H9 (cell line): ENCODE measurements around the gene NTRK3. TPM values are rescaled to one million over a fixed set of nuclear protein-coding genes. Genes with fewer than 3 reads are reported as not detected.

Experiments
- DNase-seq: peaks from one replicate; pipeline ENCODE4 v3.0.0-alpha.2; 2017
- H2AFZ ChIP-seq: one replicate; pipeline ENCODE4 v1.6.1; 2013; ENCODE audit warnings: mild to moderate bottlenecking, low read length, control low read depth, moderate library complexity
- H2AK5ac ChIP-seq: 2 replicates; pipeline ENCODE4 v1.6.1; 2013; ENCODE audit warnings: low read length, control low read depth, mixed read lengths; ENCODE audit not compliant: insufficient read length
- H2BK120ac ChIP-seq: one replicate; pipeline ENCODE4 v1.6.1; 2013; ENCODE audit warnings: low read depth, mild to moderate bottlenecking, low read length, control low read depth, inconsistent platforms; ENCODE audit not compliant: poor library complexity, severe bottlenecking
- H2BK12ac ChIP-seq: 2 replicates; pipeline ENCODE4 v1.6.1; 2013; ENCODE audit warnings: low read length, control low read depth, mixed read lengths, low read depth; ENCODE audit not compliant: insufficient read length
- H2BK15ac ChIP-seq: 2 replicates; pipeline ENCODE4 v1.6.1; 2013; ENCODE audit warnings: low read depth, low read length, control low read depth
- H2BK20ac ChIP-seq: one replicate; pipeline ENCODE4 v1.6.1; 2013; ENCODE audit warnings: low read depth, mild to moderate bottlenecking, low read length, control low read depth, inconsistent platforms; ENCODE audit not compliant: poor library complexity, severe bottlenecking
- H2BK5ac ChIP-seq: 2 replicates; pipeline ENCODE4 v1.6.1; 2013; ENCODE audit warnings: low read length, control low read depth, mixed read lengths; ENCODE audit not compliant: insufficient read length
- H3K14ac ChIP-seq: 2 replicates; pipeline ENCODE4 v1.6.1; 2013; ENCODE audit warnings: low read length, control low read depth; ENCODE audit not compliant: insufficient read depth
- H3K18ac ChIP-seq: 2 replicates; pipeline ENCODE4 v1.6.1; 2013; ENCODE audit warnings: low read depth, mild to moderate bottlenecking, mixed read lengths, low read length, control low read depth; ENCODE audit not compliant: insufficient read length
- H3K23ac ChIP-seq: 2 replicates; pipeline ENCODE4 v1.6.1; 2013; ENCODE audit warnings: low read length, control low read depth, mixed read lengths, low read depth; ENCODE audit not compliant: insufficient read length
- H3K23me2 ChIP-seq: 2 replicates; pipeline ENCODE4 v1.6.1; 2013; ENCODE audit warnings: low read depth, mild to moderate bottlenecking, mixed read lengths, low read length, control low read depth; ENCODE audit not compliant: insufficient read length, poor library complexity, severe bottlenecking
- H3K27ac ChIP-seq: 2 replicates; pipeline ENCODE4 v1.5.1; 2013; ENCODE audit warnings: low read length, control low read depth, mixed read lengths, low read depth; ENCODE audit not compliant: insufficient read length
- H3K27me3 ChIP-seq: 2 replicates; pipeline ENCODE4 v1.6.1; 2013; ENCODE audit warnings: low read length, control low read depth, inconsistent platforms; ENCODE audit not compliant: insufficient read depth
- H3K4ac ChIP-seq: 2 replicates; pipeline ENCODE4 v1.6.1; 2013; ENCODE audit warnings: low read depth, mild to moderate bottlenecking, control low read depth, inconsistent platforms, low read length, moderate library complexity
- H3K4me1 ChIP-seq: 2 replicates; pipeline ENCODE4 v1.6.1; 2013; ENCODE audit warnings: low read length, control low read depth, inconsistent platforms; ENCODE audit not compliant: insufficient read depth
- H3K4me2 ChIP-seq: 2 replicates; pipeline ENCODE4 v1.6.1; 2013; ENCODE audit warnings: low read length, control low read depth, mixed read lengths; ENCODE audit not compliant: insufficient read length, insufficient read depth
- H3K56ac ChIP-seq: 2 replicates; pipeline ENCODE4 v1.6.1; 2013; ENCODE audit warnings: low read depth, mild to moderate bottlenecking, mixed read lengths, low read length, control low read depth; ENCODE audit not compliant: insufficient read length
- H3K79me1 ChIP-seq: 2 replicates; pipeline ENCODE4 v1.6.1; 2013; ENCODE audit warnings: low read depth, mild to moderate bottlenecking, moderate library complexity, low read length, control low read depth, inconsistent platforms; ENCODE audit not compliant: insufficient read depth, poor library complexity, severe bottlenecking
- H3K79me2 ChIP-seq: 2 replicates; pipeline ENCODE4 v1.6.1; 2013; ENCODE audit warnings: low read length, control low read depth, inconsistent platforms; ENCODE audit not compliant: insufficient read depth
- H3K9ac ChIP-seq: 2 replicates; pipeline ENCODE4 v1.6.1; 2013; ENCODE audit warnings: low read length, control low read depth, mixed read lengths; ENCODE audit not compliant: insufficient read length; ENCODE audit errors: extremely low read depth
- H3K9me3 ChIP-seq: one replicate; pipeline ENCODE4 v1.6.1; 2013; ENCODE audit warnings: low read depth, low read length, inconsistent platforms; ENCODE audit not compliant: control insufficient read depth
- H3T11ph ChIP-seq: one replicate; pipeline ENCODE4 v1.6.1; 2013; ENCODE audit warnings: mild to moderate bottlenecking, low read length, control low read depth, inconsistent platforms
- H4K20me1 ChIP-seq: one replicate; pipeline ENCODE4 v1.6.1; 2013; ENCODE audit not compliant: control insufficient read depth, insufficient read length, insufficient read depth
- H4K5ac ChIP-seq: 2 replicates; pipeline ENCODE4 v1.6.1; 2013; ENCODE audit warnings: low read depth, mild to moderate bottlenecking, mixed read lengths, low read length, control low read depth; ENCODE audit not compliant: insufficient read length
- H4K8ac ChIP-seq: replicated peaks from 2 replicates; pipeline ENCODE4 v1.6.1; 2013; ENCODE audit warnings: low read length, control low read depth, mixed read lengths, low read depth; ENCODE audit not compliant: insufficient read length
- H4K91ac ChIP-seq: 2 replicates; pipeline ENCODE4 v1.6.1; 2013; ENCODE audit warnings: low read depth, mild to moderate bottlenecking, moderate library complexity, mixed read lengths, low read length, control low read depth; ENCODE audit not compliant: insufficient read length
- H3K27ac Mint-ChIP-seq, 3 experiments: 2 replicates in 2 of 3; 3 replicates in 1 of 3; pipeline ENCODE4 v1.8.0; 2020 to 2021; ENCODE audit warnings: mixed read lengths in 3 of 3, mild to moderate bottlenecking in 1 of 3, moderate library complexity in 1 of 3
- H3K27me3 Mint-ChIP-seq: 2 replicates; pipeline ENCODE4 v1.8.0; 2021; ENCODE audit warnings: low read depth, mild to moderate bottlenecking, moderate library complexity, mixed read lengths
- H3K36me3 Mint-ChIP-seq, 3 experiments: 2 replicates in 2 of 3; 3 replicates in 1 of 3; pipeline ENCODE4 v1.8.0; 2020 to 2021; ENCODE audit warnings: low read depth in 3 of 3, mixed read lengths in 3 of 3; ENCODE audit not compliant: insufficient read depth in 1 of 3
- H3K4me1 Mint-ChIP-seq, 2 experiments: 2 replicates each; pipeline ENCODE4 v1.8.0; 2020; ENCODE audit warnings: mixed read lengths in 2 of 2
- H3K4me3 Mint-ChIP-seq, 2 experiments: 2 replicates in 1 of 2; 3 replicates in 1 of 2; pipeline ENCODE4 v1.8.0; 2020 to 2021; ENCODE audit warnings: mild to moderate bottlenecking in 2 of 2, mixed read lengths in 2 of 2, moderate library complexity in 1 of 2
- H3K9me3 Mint-ChIP-seq, 2 experiments: 2 replicates in 1 of 2; 3 replicates in 1 of 2; pipeline ENCODE4 v1.8.0; 2020; ENCODE audit warnings: mild to moderate bottlenecking in 2 of 2, mixed read lengths in 2 of 2, moderate library complexity in 1 of 2
- WGBS: extraction: QIAGEN DNeasy Blood & Tissue Kit; methylation state at CpG from one replicate; pipeline ENCODE4 v1.1.7; 2013; ENCODE audit warnings: missing lambda C conversion rate, low lambda C conversion rate, mixed read lengths; ENCODE audit not compliant: insufficient read length; ENCODE audit errors: extremely low coverage; 5-methylcytosine and 5-hydroxymethylcytosine counted together
- total RNA-seq: library from RNA; stranded (reverse); gene quantifications from 2 replicates; pipeline ENCODE4 v1.2.1, GENCODE V29; 2021
- TF ChIP-seq, protein P1 (sequence below): fragments of 200-600 bp; sonication (generic); conservative IDR thresholded peaks from 3 replicates; pipeline ENCODE4 v1.8.0; 2021; ENCODE audit warnings: antibody characterized with exemption, mild to moderate bottlenecking

Gene NTRK3
- total RNA-seq, 1 experiment from 2014 or later = 2.5 TPM

DNA sequence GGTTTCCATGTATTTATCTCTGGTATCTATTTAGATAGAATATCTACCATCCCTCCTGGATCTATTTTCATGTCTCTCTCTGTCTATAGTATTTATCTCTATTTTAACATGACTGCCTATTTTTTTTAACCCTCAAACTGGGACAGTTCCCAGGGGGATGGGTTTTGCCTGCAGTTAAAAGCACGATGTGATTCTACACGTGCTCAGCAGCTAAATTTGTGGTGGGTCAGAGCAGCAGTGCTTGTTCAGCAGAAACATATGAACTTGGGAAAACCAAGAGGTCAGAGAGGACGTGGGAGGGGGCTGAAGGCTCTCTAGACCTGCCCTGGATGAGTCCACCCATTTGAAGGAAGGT is 189.2 kb downstream of the NTRK3 start:
- no peak overlapping the region for H3K27ac Mint-ChIP-seq
- Histone ChIP-seq H4K91ac (no peak overlapping the region), H3K79me2 (no peaks in the 10 kb centered on the region), H3K56ac (no peak overlapping the region), H3T11ph (no peak overlapping the region), H3K23ac (no peak overlapping the region), H3K18ac (no peak overlapping the region), H2AK5ac (no peak overlapping the region), H2BK5ac (no peak overlapping the region), H3K9me3 (no peaks in the 10 kb centered on the region), H3K23me2 (no peaks in the 10 kb centered on the region), H3K4ac (no peak overlapping the region), H3K79me1 (no peaks in the 10 kb centered on the region), H3K14ac (no peak overlapping the region), H3K4me2 (no peak overlapping the region), H3K27me3 (no peaks in the 10 kb centered on the region), H2AFZ (no peak overlapping the region), H4K5ac (no peak overlapping the region), H4K8ac (no peak overlapping the region), H2BK15ac (no peak overlapping the region), H4K20me1 (no peaks in the 10 kb centered on the region), H2BK20ac (no peak overlapping the region), H3K9ac (no peak overlapping the region), H3K27ac (no peak overlapping the region), H3K4me1 (peaks cover 3% of the 10 kb centered on the region; the same call in 1 of the 2 replicates), H2BK120ac (no peak overlapping the region), H2BK12ac (no peak overlapping the region)
- TF ChIP-seq, protein P1, sequence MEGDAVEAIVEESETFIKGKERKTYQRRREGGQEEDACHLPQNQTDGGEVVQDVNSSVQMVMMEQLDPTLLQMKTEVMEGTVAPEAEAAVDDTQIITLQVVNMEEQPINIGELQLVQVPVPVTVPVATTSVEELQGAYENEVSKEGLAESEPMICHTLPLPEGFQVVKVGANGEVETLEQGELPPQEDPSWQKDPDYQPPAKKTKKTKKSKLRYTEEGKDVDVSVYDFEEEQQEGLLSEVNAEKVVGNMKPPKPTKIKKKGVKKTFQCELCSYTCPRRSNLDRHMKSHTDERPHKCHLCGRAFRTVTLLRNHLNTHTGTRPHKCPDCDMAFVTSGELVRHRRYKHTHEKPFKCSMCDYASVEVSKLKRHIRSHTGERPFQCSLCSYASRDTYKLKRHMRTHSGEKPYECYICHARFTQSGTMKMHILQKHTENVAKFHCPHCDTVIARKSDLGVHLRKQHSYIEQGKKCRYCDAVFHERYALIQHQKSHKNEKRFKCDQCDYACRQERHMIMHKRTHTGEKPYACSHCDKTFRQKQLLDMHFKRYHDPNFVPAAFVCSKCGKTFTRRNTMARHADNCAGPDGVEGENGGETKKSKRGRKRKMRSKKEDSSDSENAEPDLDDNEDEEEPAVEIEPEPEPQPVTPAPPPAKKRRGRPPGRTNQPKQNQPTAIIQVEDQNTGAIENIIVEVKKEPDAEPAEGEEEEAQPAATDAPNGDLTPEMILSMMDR = no peak
- no peaks in the 10 kb centered on the region for H3K36me3 Mint-ChIP-seq
- no peak overlapping the region for H3K4me3 Mint-ChIP-seq
- H3K4me1 Mint-ChIP-seq = peaks cover 19 to 29% of the 10 kb centered on the region in 2 experiments
- no peaks in the 10 kb centered on the region; the same call in 1 of the 2 replicates for H3K27me3 Mint-ChIP-seq
- DNase-seq = no peak
- no CpG with 5 or more reads among the region's 3 CpGs for WGBS
- no peaks in the 10 kb centered on the region for H3K9me3 Mint-ChIP-seq
